ENCODE data around the gene C4orf17. TPM values are rescaled to one million over a fixed set of nuclear protein-coding genes. Genes with fewer than 3 reads are reported as not detected.
"Not testable (repeated sequence)": the region's sequence is repeated elsewhere in the genome, so short reads cannot be mapped to it uniquely, and the experiment has no call there.

The C4orf17 gene
- total RNA-seq, 1 experiment from 2014 or later: not detected

GRCh38 chr4:99529956-99530355, 19.1 kb downstream of the C4orf17 start:
- TF ChIP-seq EZH2 (IDR thresholded peaks at IDR 0.05; ENCODE audit: borderline replicate concordance, low read depth, low read length, poor library complexity, severe bottlenecking): no peak
- TF ChIP-seq CTCF (conservative IDR thresholded peaks at IDR 0.05; ENCODE audit: low read depth, low read length): no peak
- POLR2A ChIA-PET (ENCODE audit: low non-redundant PET): no interaction called here
- no peaks in the 10 kb centered on the region for H3K4me1 ChIP-seq (ENCODE audit: insufficient read depth, low read length, poor library complexity, severe bottlenecking)
- no peak for DNase-seq (ENCODE audit: low spot score)
- CTCF ChIA-PET: no interaction called here
- no peak overlapping the region for H3K4me3 ChIP-seq (ENCODE audit: low read depth, low read length, poor library complexity, severe bottlenecking)
- no peak overlapping the region for H3K27ac ChIP-seq (ENCODE audit: low read depth, low read length, poor library complexity, severe bottlenecking)
- no peaks in the 10 kb centered on the region for H3K27me3 ChIP-seq (replicated peaks; ENCODE audit: insufficient read depth, low read depth, low read length, poor library complexity)
- intact Hi-C loops (cut with micrococcal nuclease; ENCODE audit: unreplicated experiment): no loop called here
- no peaks in the 10 kb centered on the region for H3K9me3 ChIP-seq (ENCODE audit: low read depth, low read length, poor library complexity, severe bottlenecking)
- no TSS peak for BruUV-seq (replicated peaks)
- no peaks in the 10 kb centered on the region for H3K36me3 ChIP-seq (ENCODE audit: insufficient read depth, low read length, poor library complexity, severe bottlenecking)

GRCh38 chr4:99534699-99535098, 23.9 kb downstream of the C4orf17 start:
- H3K4me1 ChIP-seq (ENCODE audit: insufficient read depth, low read length, poor library complexity, severe bottlenecking); H3K27me3 ChIP-seq (replicated peaks; ENCODE audit: insufficient read depth, low read depth, low read length, poor library complexity); POLR2A ChIA-PET (ENCODE audit: low non-redundant PET); DNase-seq (ENCODE audit: low spot score); BruUV-seq (replicated peaks); H3K4me3 ChIP-seq (ENCODE audit: low read depth, low read length, poor library complexity, severe bottlenecking); H3K27ac ChIP-seq (ENCODE audit: low read depth, low read length, poor library complexity, severe bottlenecking); H3K9me3 ChIP-seq (ENCODE audit: low read depth, low read length, poor library complexity, severe bottlenecking); CTCF ChIA-PET; H3K36me3 ChIP-seq (ENCODE audit: insufficient read depth, low read length, poor library complexity, severe bottlenecking); intact Hi-C loops (cut with micrococcal nuclease; ENCODE audit: unreplicated experiment): not testable (repeated sequence)

GRCh38 chr4:99536271-99536670, 25.4 kb downstream of the C4orf17 start:
- H3K36me3 ChIP-seq (ENCODE audit: insufficient read depth, low read length, poor library complexity, severe bottlenecking): no peaks in the 10 kb centered on the region
- intact Hi-C loops (cut with micrococcal nuclease; ENCODE audit: unreplicated experiment): no loop called here
- no peak overlapping the region for H3K4me3 ChIP-seq (ENCODE audit: low read depth, low read length, poor library complexity, severe bottlenecking)
- POLR2A ChIA-PET (ENCODE audit: low non-redundant PET): no interaction called here
- H3K27ac ChIP-seq (ENCODE audit: low read depth, low read length, poor library complexity, severe bottlenecking): no peak overlapping the region
- CTCF ChIA-PET: no interaction called here
- no peaks in the 10 kb centered on the region for H3K9me3 ChIP-seq (ENCODE audit: low read depth, low read length, poor library complexity, severe bottlenecking)
- no peaks in the 10 kb centered on the region for H3K27me3 ChIP-seq (replicated peaks; ENCODE audit: insufficient read depth, low read depth, low read length, poor library complexity)
- no TSS peak for BruUV-seq (replicated peaks)
- TF ChIP-seq EZH2 (IDR thresholded peaks at IDR 0.05; ENCODE audit: borderline replicate concordance, low read depth, low read length, poor library complexity, severe bottlenecking) (no peak), CTCF (conservative IDR thresholded peaks at IDR 0.05; ENCODE audit: low read depth, low read length) (no peak)
- H3K4me1 ChIP-seq (ENCODE audit: insufficient read depth, low read length, poor library complexity, severe bottlenecking): no peaks in the 10 kb centered on the region
- no peak for DNase-seq (ENCODE audit: low spot score)

- Histone ChIP-seq H3K4me3 (ENCODE audit: low read depth, low read length, poor library complexity, severe bottlenecking) (no peak overlapping the region), H3K36me3 (ENCODE audit: insufficient read depth, low read length, poor library complexity, severe bottlenecking) (no peaks in the 10 kb centered on the region), H3K4me1 (ENCODE audit: insufficient read depth, low read length, poor library complexity, severe bottlenecking) (no peaks in the 10 kb centered on the region), H3K9me3 (ENCODE audit: low read depth, low read length, poor library complexity, severe bottlenecking) (no peaks in the 10 kb centered on the region), H3K27me3 (replicated peaks; ENCODE audit: insufficient read depth, low read depth, low read length, poor library complexity) (no peaks in the 10 kb centered on the region), H3K27ac (ENCODE audit: low read depth, low read length, poor library complexity, severe bottlenecking) (no peak overlapping the region)
- DNase-seq (ENCODE audit: low spot score): no peak
- intact Hi-C loops (cut with micrococcal nuclease; ENCODE audit: unreplicated experiment): no loop called here
- TF ChIP-seq EZH2 (IDR thresholded peaks at IDR 0.05; ENCODE audit: borderline replicate concordance, low read depth, low read length, poor library complexity, severe bottlenecking) (no peak), CTCF (conservative IDR thresholded peaks at IDR 0.05; ENCODE audit: low read depth, low read length) (no peak)
- ChIA-PET POLR2A (ENCODE audit: low non-redundant PET) (no interaction called here), CTCF (no interaction called here)
- BruUV-seq (replicated peaks): no TSS peak
Measured at GRCh38 chr4:99536848-99537247, 26.0 kb downstream of the C4orf17 start.

Data from A673 (cell line).